ENCODE measurements around the gene PPP3R2. TPM values are rescaled to one million over a fixed set of nuclear protein-coding genes. Genes with fewer than 3 reads are reported as not detected.

The PPP3R2 gene
- total RNA-seq, 4 donors from 2014 or later, result not detected

- no peaks in the 10 kb centered on the region for H3K27me3 ChIP-seq
- no peak for DNase-seq (ENCODE audit: low spot score in 2 of 2)
- WGBS, 2 donors, result 95 to 97% methylated on average over 14 of the region's 14 CpGs
- H3K36me3 ChIP-seq, result peaks cover 4 to 99% (median 4%) of the 10 kb centered on the region in 3 donors
- no peak overlapping the region for H3K27ac ChIP-seq
- H3K9me3 ChIP-seq, result no peaks in the 10 kb centered on the region
- TF ChIP-seq CTCF (IDR thresholded peaks at IDR 0.05) (no peak), POLR2A (IDR thresholded peaks at IDR 0.05) (no peak), EP300 (IDR thresholded peaks at IDR 0.05) (no peak)
- no peak overlapping the region for H3K4me3 ChIP-seq
- peaks cover 0 to 8% (median 0%) of the 10 kb centered on the region in 4 donors for H3K4me1 ChIP-seq
Measured at GRCh38 chr9:101543098-101543735, 51.6 kb downstream of the PPP3R2 start.

Other genes starting within 250 kb of the PPP3R2 start
- not detected for gene BAAT, start 210.0 kb downstream of the PPP3R2 start, total RNA-seq
- 10 to 100 TPM in 1 of 4 donors, 1 to 10 TPM in 3; 6.3 to 10.9 (median 8.5) TPM for gene MRPL50, start 196.4 kb downstream of the PPP3R2 start, total RNA-seq
- gene ZNF189, start 196.1 kb downstream of the PPP3R2 start, total RNA-seq, result 10 to 100 TPM; 22.3 to 24.7 (median 24.2) TPM
- gene ALDOB, start 159.2 kb downstream of the PPP3R2 start, total RNA-seq, result not detected
- gene RNF20, start 61.1 kb downstream of the PPP3R2 start, total RNA-seq, result 10 to 100 TPM; 17.8 to 28.5 (median 23.8) TPM
- under 1 TPM in 1 of 4 donors, not detected in 3; 0.39 TPM for gene GRIN3A, start 143.7 kb upstream of the PPP3R2 start, total RNA-seq